Progenitor cell of endocrine pancreas (in vitro differentiated cells): ENCODE results near the gene PLXDC2. TPM values are rescaled to one million over a fixed set of nuclear protein-coding genes. Genes with fewer than 3 reads are reported as not detected.

Source experiments
- DNase-seq: peaks from one replicate; pipeline ENCODE4 v3.0.0; 2021; ENCODE audit warnings: low spot score; ENCODE audit not compliant: unreplicated experiment
- H3K27ac Mint-ChIP-seq: 2 replicates; pipeline ENCODE4 v1.8.0; 2021; ENCODE audit warnings: mild to moderate bottlenecking, moderate library complexity, mixed read lengths
- H3K27me3 Mint-ChIP-seq: 2 replicates; pipeline ENCODE4 v1.8.0; 2021; ENCODE audit warnings: mixed read lengths
- H3K36me3 Mint-ChIP-seq: 2 replicates; pipeline ENCODE4 v1.8.0; 2022; ENCODE audit warnings: mixed read lengths; ENCODE audit not compliant: insufficient read depth
- H3K4me1 Mint-ChIP-seq: 2 replicates; pipeline ENCODE4 v1.8.0; 2021; ENCODE audit warnings: low read depth, mixed read lengths
- H3K4me3 Mint-ChIP-seq: 2 replicates; pipeline ENCODE4 v1.8.0; 2021; ENCODE audit warnings: low read depth, mild to moderate bottlenecking, moderate library complexity, mixed read lengths
- H3K9me3 Mint-ChIP-seq: 2 replicates; pipeline ENCODE4 v1.8.0; 2021; ENCODE audit warnings: low read depth, mixed read lengths
- CTCF ChIP-seq: fragments of 200-600 bp; sonication (generic); IDR thresholded peaks from one replicate; pipeline ENCODE4 v1.5.0; 2021; ENCODE audit warnings: antibody characterized with exemption, mild to moderate bottlenecking; ENCODE audit not compliant: unreplicated experiment
- total RNA-seq: library from RNA; stranded (reverse); gene quantifications from 2 replicates; pipeline ENCODE4 v1.2.1, GENCODE V29; 2021

Gene PLXDC2
- total RNA-seq, 1 donor from 2014 or later, result 44.3 TPM

- H3K4me1 Mint-ChIP-seq, result no peaks in the 10 kb centered on the region
- TF ChIP-seq CTCF, result no peak
- peaks cover 28% of the 10 kb centered on the region for H3K36me3 Mint-ChIP-seq
- H3K27ac Mint-ChIP-seq, result no peak overlapping the region
- H3K9me3 Mint-ChIP-seq, result no peaks in the 10 kb centered on the region
- H3K4me3 Mint-ChIP-seq, result no peak overlapping the region
- no peaks in the 10 kb centered on the region for H3K27me3 Mint-ChIP-seq
- no peak for DNase-seq
Observed at GRCh38 chr10:20247454-20247853, 431.2 kb downstream of the PLXDC2 start.

GRCh38 chr10:20247891-20248708 lies 431.9 kb downstream of the PLXDC2 start:
- Mint-ChIP-seq H3K27ac (peak overlapping the region; percentile 62), H3K36me3 (peaks cover 29% of the 10 kb centered on the region), H3K4me1 (no peaks in the 10 kb centered on the region), H3K4me3 (no peak overlapping the region), H3K9me3 (no peaks in the 10 kb centered on the region), H3K27me3 (no peaks in the 10 kb centered on the region)
- no peak for DNase-seq
- TF ChIP-seq CTCF, result no peak

- no peak for DNase-seq
- peaks cover 5% of the 10 kb centered on the region for H3K9me3 Mint-ChIP-seq
- no peak overlapping the region for H3K27ac Mint-ChIP-seq
- H3K4me3 Mint-ChIP-seq, result no peak overlapping the region
- TF ChIP-seq CTCF, result no peak
- no peaks in the 10 kb centered on the region for H3K27me3 Mint-ChIP-seq
- H3K4me1 Mint-ChIP-seq, result peaks cover 5% of the 10 kb centered on the region
- peaks cover 22% of the 10 kb centered on the region for H3K36me3 Mint-ChIP-seq
Observed at GRCh38 chr10:20254078-20254477, 437.8 kb downstream of the PLXDC2 start.

GRCh38 chr10:20254497-20254896 lies 438.3 kb downstream of the PLXDC2 start:
- H3K27me3 Mint-ChIP-seq, result no peaks in the 10 kb centered on the region
- H3K4me1 Mint-ChIP-seq, result peaks cover 5% of the 10 kb centered on the region
- TF ChIP-seq CTCF, result no peak
- H3K27ac Mint-ChIP-seq, result no peak overlapping the region
- peaks cover 5% of the 10 kb centered on the region for H3K9me3 Mint-ChIP-seq
- H3K4me3 Mint-ChIP-seq, result no peak overlapping the region
- peaks cover 20% of the 10 kb centered on the region for H3K36me3 Mint-ChIP-seq
- no peak for DNase-seq

GRCh38 chr10:20256969-20257368 lies 440.7 kb downstream of the PLXDC2 start:
- no peak for DNase-seq
- H3K4me3 Mint-ChIP-seq, result no peak overlapping the region
- H3K27me3 Mint-ChIP-seq, result no peaks in the 10 kb centered on the region
- no peak for TF ChIP-seq CTCF
- peaks cover 8% of the 10 kb centered on the region for H3K9me3 Mint-ChIP-seq
- H3K27ac Mint-ChIP-seq, result no peak overlapping the region
- peaks cover 5% of the 10 kb centered on the region for H3K4me1 Mint-ChIP-seq
- peaks cover 29% of the 10 kb centered on the region for H3K36me3 Mint-ChIP-seq
